ENCODE data around the gene RFPL3.
"Not testable (repeated sequence)": the region's sequence is repeated elsewhere in the genome, so short reads cannot be mapped to it uniquely, and the experiment has no call there.

Gene RFPL3

DNA sequence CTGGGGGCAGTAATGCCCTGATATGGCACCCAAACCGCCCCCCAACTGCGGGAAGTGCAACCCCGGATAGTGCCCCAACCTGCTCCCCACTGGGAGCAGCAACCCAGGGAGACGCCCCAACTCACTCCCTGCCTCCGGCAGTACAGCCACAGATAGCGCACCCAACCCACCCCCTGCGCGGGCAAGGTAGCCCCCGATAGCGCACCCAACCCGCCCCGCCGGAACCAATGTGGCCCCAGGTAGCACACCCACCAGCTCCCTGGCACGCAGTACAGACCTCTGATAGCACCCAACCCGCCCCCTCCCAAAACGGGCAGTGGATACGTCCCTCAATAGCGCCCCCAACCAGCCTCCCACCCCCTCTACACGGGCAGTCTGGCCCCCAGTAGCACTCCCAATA is 3.8 kb upstream of the RFPL3 start:
- DNase-seq (ENCODE audit: low spot score), result no peak

DNA sequence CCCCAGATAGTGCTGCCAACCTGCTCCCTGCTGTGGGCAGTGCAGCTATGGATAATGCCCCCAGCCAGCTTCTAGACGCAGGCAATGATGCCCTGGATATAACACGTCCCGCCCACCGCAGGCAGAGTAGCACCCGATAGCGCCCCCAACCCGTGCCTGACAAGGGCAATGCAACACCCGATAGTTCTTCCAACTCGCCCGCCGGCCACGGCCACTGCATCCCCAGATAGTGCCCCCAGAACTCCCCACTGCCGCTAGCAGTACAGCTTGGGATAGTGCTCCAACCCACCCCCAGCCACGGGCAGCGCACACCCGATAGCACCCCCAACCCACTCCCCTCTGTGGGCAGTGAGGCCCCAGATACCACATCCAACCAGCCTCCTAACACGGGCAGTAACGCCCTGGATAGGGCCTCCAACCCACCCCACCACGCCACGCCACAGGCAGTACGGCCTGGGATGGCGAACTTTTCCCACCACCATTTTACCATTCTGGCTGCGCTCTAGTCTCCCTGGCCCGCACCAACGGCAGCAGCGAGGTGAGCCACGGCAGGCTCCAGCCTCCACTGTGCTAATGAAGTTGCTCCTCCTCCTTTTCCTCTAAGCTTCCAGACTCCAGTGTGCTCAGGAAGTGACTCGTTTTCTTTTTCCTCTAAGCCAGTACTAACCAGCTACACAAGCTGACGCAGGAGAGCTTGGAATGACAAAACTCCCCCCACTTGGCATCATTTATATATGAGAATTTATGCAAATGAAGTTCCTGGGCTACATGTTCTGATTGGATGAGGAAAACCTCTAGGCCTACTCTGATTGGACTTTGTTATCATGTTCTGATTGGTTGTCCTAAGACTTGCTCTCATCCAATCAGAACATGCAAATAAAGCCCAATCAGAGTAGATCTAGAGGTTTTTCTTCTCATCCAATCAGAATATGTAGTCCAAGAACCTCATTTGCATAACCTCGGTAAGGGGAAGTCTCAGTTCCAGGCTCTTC is 3.0 kb upstream of the RFPL3 start:
- DNase-seq (ENCODE audit: low spot score), result peak; percentile 27

DNA sequence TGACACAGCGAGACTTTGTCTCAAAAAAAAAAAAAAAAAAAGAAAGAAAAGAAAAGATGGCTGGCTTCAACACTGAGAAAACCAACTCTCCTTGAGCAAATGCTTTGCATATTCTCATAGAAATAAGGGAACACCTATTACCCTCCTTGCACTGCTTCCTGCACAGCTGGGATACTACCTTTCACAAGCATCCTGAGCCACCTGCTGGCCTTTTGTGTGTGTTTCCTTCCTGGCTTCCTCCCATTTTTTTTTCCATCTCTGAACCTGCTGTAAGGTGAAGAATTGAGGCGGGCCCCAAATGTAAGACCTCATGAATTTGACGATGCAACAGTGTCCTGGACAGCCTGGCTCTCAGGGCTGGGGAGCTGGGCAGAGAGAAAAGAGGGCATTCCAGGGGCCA is 1.9 kb upstream of the RFPL3 start:
- DNase-seq (ENCODE audit: low spot score), result no peak

DNA sequence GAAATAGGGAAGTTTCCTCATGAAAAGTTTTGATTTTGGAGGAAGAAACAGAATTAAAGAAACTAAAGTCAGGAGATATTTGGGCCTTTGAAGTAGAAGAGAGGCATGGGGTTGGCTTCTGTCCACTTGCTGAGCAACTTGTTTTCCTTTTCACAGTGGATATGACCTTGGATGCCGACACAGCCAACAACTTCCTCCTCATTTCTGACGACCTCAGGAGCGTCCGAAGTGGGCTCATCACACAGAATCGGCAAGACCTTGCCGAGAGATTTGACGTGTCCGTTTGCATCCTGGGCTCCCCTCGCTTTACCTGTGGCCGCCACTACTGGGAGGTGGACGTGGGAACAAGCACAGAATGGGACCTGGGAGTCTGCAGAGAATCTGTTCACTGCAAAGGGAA is 2.4 kb downstream of the RFPL3 start:
- DNase-seq (ENCODE audit: low spot score), result not testable (repeated sequence)

GRCh38 chr22:32361257-32361656 is 3.6 kb downstream of the RFPL3 start:
- no peak for DNase-seq (ENCODE audit: low spot score)

DNA sequence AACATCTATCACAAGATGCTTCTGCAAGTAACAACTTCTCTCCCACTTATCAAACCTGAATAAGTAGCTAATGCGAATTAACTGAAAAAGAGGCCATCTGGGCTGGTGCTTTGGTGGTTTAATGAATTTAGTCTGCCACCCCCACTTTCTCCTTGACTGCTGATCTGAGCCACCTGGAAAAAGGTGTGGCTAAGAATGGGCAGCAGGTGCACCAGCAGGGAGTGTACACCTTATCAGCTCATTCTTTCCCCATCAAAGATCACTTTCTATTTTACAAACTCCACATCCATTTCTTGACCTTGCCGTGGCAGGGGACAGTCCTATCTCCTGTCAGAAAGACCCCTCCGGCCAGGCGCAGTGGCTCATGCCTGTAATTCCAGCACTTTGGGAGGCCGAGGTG is 6.5 kb downstream of the RFPL3 start:
- no peak for DNase-seq (ENCODE audit: low spot score)

- no peak for DNase-seq (ENCODE audit: low spot score)
These were observed 18.2 kb downstream of the RFPL3 start for GRCh38 chr22:32375678-32376450.

DNA sequence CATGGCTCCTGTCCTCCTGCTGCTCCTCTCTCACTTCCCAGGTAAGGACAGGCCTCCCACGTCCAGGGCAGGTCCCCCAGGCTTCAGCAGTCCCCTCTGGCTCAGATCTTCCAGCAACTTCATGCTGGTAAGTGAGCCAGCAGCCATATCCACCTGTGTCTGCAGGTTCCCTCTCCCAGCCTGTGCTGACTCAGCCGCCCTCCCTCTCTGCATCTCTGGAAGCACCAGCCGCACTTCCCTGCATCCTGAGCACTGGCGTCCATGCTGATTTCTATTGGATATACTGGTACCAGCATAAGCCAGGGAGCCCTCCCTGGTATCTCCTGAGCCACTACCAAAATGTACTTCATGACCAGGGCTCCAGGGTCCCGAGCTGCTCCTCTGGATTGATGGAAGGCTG is 19.0 kb downstream of the RFPL3 start:
- DNase-seq (ENCODE audit: low spot score), result no peak

DNA sequence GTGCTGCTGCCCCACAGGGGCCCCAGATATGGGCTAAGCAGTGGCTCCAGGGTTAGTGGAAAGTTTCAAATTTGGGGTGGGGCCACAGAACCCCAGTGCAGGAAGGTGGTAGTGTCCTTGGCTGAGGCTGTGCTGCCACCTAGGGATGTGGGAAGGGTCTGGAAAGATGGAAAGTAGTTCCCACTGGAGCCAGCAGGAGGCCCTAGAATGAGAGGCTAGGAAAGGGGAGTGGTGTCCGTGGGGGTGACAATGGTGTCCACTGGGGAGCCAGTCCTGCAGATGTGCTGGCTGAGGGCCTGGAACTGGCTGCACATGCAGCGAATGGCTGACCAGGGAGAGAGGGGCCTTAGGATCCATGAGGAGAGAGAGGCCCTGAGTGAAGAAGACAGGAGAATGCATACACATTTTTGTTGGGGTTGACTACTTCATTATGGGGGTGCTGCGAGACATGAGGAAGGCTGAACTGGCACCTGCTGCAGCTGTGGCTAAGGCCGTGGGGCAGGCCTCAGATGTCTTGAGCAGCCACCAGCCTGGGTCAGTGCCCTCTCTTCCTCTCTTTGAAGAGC is 21.1 kb downstream of the RFPL3 start:
- peak; percentile 31 for DNase-seq (ENCODE audit: low spot score)

GRCh38 chr22:32380991-32381390 is 23.3 kb downstream of the RFPL3 start:
- DNase-seq (ENCODE audit: low spot score), result no peak

DNA sequence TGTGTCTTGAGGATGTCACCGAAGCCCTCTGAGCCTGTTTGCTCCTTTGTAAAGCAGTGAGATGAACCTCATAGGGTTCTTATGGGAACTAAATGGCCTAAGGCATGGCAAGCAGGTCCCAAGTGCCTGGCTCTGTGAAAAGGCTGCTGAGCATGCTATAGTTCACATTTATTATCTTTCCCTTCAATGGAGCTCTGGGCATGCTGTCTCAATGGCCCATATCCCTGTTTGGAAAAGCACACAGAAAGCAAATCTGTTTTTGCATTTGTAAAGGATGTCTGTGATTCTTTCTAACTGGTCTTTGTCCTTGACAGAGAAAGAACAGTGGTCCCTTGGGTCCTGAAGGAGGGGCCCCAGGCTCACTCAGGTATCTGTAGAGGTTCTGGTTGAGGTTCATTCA is 28.0 kb downstream of the RFPL3 start:
- no peak for DNase-seq (ENCODE audit: low spot score)

DNA sequence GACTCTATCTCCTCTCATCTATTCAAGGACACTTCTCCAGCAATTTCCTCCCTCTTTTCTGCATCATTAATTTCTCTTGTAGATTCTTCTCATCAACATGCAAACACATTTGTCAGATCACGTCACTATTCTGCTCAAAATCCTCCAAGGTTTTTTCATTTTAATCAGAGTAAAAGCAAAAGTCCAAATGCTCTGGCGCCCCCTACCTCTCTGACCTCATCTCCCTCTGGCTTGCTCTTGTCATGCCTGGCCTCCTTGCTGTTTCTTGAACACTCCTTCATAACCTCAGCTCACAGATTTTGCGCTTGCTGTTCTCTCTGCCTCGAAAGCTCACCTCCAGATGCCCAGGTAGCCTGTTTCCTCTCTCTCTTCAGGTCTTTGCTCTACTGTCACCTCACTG is 32.0 kb downstream of the RFPL3 start:
- no peak for DNase-seq (ENCODE audit: low spot score)

GRCh38 chr22:32395107-32395506 is 37.4 kb downstream of the RFPL3 start:
- no peak for DNase-seq (ENCODE audit: low spot score)

DNA sequence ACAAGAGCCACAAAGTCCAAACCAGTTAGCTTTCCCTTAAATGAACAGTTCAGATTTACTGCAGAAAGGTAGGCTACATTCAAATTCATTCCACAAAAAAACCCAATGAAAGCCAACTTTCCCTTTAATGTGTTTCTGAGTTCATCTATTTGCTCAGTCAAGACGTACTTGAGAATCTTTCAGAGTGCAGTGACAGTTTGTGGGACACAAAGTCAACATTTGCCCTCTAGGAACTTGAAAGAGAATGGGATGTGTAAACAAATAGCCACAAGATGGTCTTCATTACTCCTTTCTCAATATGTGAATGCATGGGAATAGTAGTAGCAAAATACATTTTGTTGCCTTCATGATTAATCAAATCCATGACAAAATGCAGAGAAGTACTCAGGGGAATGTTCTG is 38.6 kb downstream of the RFPL3 start:
- DNase-seq (ENCODE audit: low spot score), result no peak

- DNase-seq (ENCODE audit: low spot score), result no peak
These were observed 39.1 kb downstream of the RFPL3 start for GRCh38 chr22:32396746-32397145.

DNA sequence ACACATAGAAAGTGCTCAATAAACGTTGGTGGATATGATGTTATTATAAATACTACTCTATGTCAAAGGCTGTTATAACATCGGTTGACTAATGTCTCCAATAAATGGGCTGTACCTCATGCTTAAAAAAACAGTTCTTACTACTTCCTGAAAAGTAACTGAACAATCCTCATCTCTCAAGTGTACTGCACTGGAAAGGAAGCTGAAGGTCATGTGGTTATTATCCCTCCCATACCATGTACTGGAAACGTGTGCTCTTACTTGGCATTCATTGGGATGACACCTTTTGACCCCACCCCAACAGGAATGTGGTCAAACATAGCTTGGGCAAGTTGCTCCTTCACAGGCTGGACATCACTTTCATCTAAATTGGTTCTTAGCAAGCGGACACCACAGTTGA is 43.8 kb downstream of the RFPL3 start:
- no peak for DNase-seq (ENCODE audit: low spot score)

- DNase-seq (ENCODE audit: low spot score), result no peak
These were observed 46.4 kb downstream of the RFPL3 start for GRCh38 chr22:32404021-32404420.

DNA sequence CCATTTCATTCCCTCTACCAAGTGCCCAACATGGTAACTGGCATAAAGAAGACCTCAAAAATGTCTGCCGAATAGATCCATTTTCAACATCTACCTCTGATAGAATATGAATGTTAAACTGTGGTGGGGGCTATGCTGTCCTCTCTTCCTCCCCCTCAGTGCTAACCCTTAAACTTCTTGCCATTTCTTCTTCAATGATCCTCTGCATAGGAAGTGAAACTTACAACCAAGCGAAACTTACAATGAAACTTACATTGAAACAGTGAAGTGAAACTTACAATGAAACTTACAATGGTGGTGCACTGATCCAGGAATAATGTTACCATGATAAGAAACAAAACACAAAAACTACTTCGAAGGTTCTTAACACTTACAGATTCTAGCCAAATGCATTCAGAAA is 49.6 kb downstream of the RFPL3 start:
- DNase-seq (ENCODE audit: low spot score), result no peak

- no peak for DNase-seq (ENCODE audit: low spot score)
These were observed 50.3 kb downstream of the RFPL3 start for GRCh38 chr22:32407936-32408335.

- no peak for DNase-seq (ENCODE audit: low spot score)
These were observed 52.3 kb downstream of the RFPL3 start for GRCh38 chr22:32409977-32410376.

DNA sequence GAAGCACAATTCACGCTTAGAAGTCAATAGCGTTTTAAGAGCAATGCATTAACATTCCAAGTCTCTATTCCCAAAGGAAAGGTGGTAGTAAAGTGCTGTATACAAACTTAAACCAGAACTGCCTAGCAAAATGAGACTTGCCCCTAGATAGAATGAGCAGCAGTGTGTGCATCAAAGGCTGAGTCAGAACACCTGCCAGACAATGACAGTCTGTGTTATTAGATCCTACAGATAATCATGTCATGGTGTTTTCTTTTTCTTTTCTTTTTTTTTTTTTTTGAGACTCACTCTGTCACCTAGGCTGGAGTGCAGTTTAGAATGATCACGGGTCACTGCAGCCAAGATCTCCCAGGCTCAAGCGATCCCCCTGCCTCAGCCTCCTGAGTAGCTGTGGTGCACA is 52.8 kb downstream of the RFPL3 start:
- DNase-seq (ENCODE audit: low spot score), result no peak
